ENCODE results near the gene PLTP. TPM values are rescaled to one million over a fixed set of nuclear protein-coding genes. Genes with fewer than 3 reads are reported as not detected.

PLTP gene
- total and polyA plus RNA-seq, 3 donors from 2014 or later: 53.3 to 105 (median 80.0) TPM

- no peaks in the 10 kb centered on the region for H3K9me3 ChIP-seq
- H3K27ac ChIP-seq: no peak overlapping the region
- peaks cover 4% of the 10 kb centered on the region for H3K4me1 ChIP-seq
- H3K36me3 ChIP-seq (ENCODE audit: low read depth, missing control alignments): no peaks in the 10 kb centered on the region
- 88 to 94% methylated on average over 6 to 13 of the region's 13 CpGs for WGBS, 2 donors
- intact Hi-C loops (cut with DNase I; ENCODE audit: low total_unique reads): no loop called here
- TF ChIP-seq POLR2A (IDR thresholded peaks at IDR 0.05) (no peak), CTCF (IDR thresholded peaks at IDR 0.05) (no peak)
- no peak overlapping the region for H3K4me3 ChIP-seq
- DNase-seq: no peak
- H3K27me3 ChIP-seq: no peaks in the 10 kb centered on the region
Observed at GRCh38 chr20:45938727-45939438, 26.9 kb upstream of the PLTP start.

GRCh38 chr20:45937765-45938164 lies 25.8 kb upstream of the PLTP start:
- no peak for DNase-seq
- WGBS, 2 donors: 70 to 72% methylated on average over 2 of the region's 2 CpGs
- intact Hi-C loops (cut with DNase I; ENCODE audit: low total_unique reads): no loop called here
- TF ChIP-seq POLR2A (IDR thresholded peaks at IDR 0.05) (no peak), CTCF (IDR thresholded peaks at IDR 0.05) (no peak)
- H3K4me1 ChIP-seq: peaks cover 13% of the 10 kb centered on the region
- no peak overlapping the region for H3K4me3 ChIP-seq
- H3K9me3 ChIP-seq: no peaks in the 10 kb centered on the region
- H3K27me3 ChIP-seq: no peaks in the 10 kb centered on the region
- no peak overlapping the region for H3K27ac ChIP-seq
- H3K36me3 ChIP-seq (ENCODE audit: low read depth, missing control alignments): no peaks in the 10 kb centered on the region

- H3K36me3 ChIP-seq (ENCODE audit: low read depth, missing control alignments): no peaks in the 10 kb centered on the region
- intact Hi-C loops (cut with DNase I; ENCODE audit: low total_unique reads): no loop called here
- no peak for DNase-seq
- no peaks in the 10 kb centered on the region for H3K9me3 ChIP-seq
- H3K27ac ChIP-seq: peak overlapping the region; percentile 88 to 100
- TF ChIP-seq POLR2A (IDR thresholded peaks at IDR 0.05): no peak
- TF ChIP-seq CTCF (IDR thresholded peaks at IDR 0.05): no peak
- no peaks in the 10 kb centered on the region for H3K27me3 ChIP-seq
- H3K4me1 ChIP-seq: peaks cover 14% of the 10 kb centered on the region
- peak overlapping the region; percentile 96 to 99 for H3K4me3 ChIP-seq
- WGBS, 2 donors: 2% methylated on average over 21 of the region's 21 CpGs
Observed at GRCh38 chr20:45935416-45936046, 23.6 kb upstream of the PLTP start.

GRCh38 chr20:45934586-45935415 lies 22.8 kb upstream of the PLTP start, which contains the start of gene PCIF1:
Gene PCIF1 (plus strand): TSS chr20:45934683. CDS start chr20:45939000, 4,317 bp downstream.
- H3K36me3 ChIP-seq (ENCODE audit: low read depth, missing control alignments): no peaks in the 10 kb centered on the region
- TF ChIP-seq POLR2A (IDR thresholded peaks at IDR 0.05) (peak; percentile 88), CTCF (IDR thresholded peaks at IDR 0.05) (peak in 1 of 3 experiments; percentile 33)

More at GRCh38 chr20:45934586-45935415, 22.8 kb upstream of the PLTP start, which contains the start of gene PCIF1:
- 0% methylated on average over 9 to 69 of the region's 102 CpGs for WGBS, 2 donors
- no peaks in the 10 kb centered on the region for H3K27me3 ChIP-seq
- H3K4me1 ChIP-seq: peaks cover 14% of the 10 kb centered on the region
- no peaks in the 10 kb centered on the region for H3K9me3 ChIP-seq
- peak within 1 kb of the TSS; percentile 100 for H3K27ac ChIP-seq
- intact Hi-C loops (cut with DNase I; ENCODE audit: low total_unique reads): no loop called here
- peak; percentile 99 for DNase-seq
- peak within 1 kb of the TSS; percentile 96 to 99 for H3K4me3 ChIP-seq

Data from testis (tissue), 3 donors.